ENCODE results near the gene KCNN1. TPM values are rescaled to one million over a fixed set of nuclear protein-coding genes. Genes with fewer than 3 reads are reported as not detected.

KCNN1 gene
- total and polyA plus RNA-seq, 9 of the 15 experiments (the other 6 are each of a cell fraction or from before 2014, with no cell fraction given), result 0.01 to 6.2 (median 0.72) TPM

DNA sequence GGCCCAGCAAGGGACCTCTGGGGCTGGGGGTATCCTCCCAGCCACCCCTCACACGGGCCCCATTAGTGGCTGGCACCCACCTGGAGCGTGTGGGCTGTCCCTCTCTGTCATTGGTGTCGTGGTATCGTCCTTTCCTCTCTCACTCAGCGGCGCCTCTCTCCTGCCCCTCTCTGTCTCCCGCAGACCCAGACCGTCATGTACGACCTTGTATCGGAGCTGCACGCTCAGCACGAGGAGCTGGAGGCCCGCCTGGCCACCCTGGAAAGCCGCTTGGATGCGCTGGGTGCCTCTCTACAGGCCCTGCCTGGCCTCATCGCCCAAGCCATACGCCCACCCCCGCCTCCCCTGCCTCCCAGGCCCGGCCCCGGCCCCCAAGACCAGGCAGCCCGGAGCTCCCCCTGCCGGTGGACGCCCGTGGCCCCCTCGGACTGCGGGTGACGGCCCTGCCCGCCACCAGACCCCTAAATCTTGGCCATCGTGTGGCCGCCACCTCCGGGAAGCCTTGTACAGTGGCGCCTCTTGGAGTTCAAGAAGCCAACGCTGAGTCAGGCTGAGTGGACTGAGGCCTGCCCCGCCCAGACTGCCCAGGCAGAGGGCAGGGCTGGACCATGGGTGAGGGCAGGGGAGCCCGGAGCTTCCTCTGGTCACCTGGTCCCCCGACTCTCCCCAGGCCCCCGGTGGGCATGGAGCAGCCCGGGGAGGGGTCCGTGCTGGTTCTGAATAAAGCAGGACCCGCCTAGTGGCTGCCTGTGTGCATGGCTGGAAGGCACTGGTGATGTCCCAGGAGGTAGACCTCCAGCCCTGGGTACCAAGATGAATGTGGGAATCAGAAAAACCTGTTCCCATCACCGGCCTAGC is 31.3 kb downstream of the KCNN1 start (continued):
- TF ChIP-seq SMC3 (conservative IDR thresholded peaks at IDR 0.05; ENCODE audit: insufficient read depth, low read depth, low read length), result 0 out of 2 replicates have a peak, but pooled peaks have one; percentile 18
- 0 out of 4 replicates have a peak, but pooled peaks of 1 of the 2 experiments have one; percentile 16 for TF ChIP-seq RAD21 (CRISPR knock-in tag; conservative IDR thresholded peaks at IDR 0.05 in 1 of 2, IDR thresholded peaks at IDR 0.05 in 1 of 2)
- peak; percentile 86; the same call in 1 of the 2 replicates for TF ChIP-seq ZBTB7A (IDR thresholded peaks at IDR 0.05; ENCODE audit: borderline replicate concordance, control insufficient read depth, low read depth, low read length)
- peak; percentile 26; the same call in 1 of the 2 replicates for TF ChIP-seq NFE2 (IDR thresholded peaks at IDR 0.05; ENCODE audit: low read depth)
- TF ChIP-seq, protein P1, sequence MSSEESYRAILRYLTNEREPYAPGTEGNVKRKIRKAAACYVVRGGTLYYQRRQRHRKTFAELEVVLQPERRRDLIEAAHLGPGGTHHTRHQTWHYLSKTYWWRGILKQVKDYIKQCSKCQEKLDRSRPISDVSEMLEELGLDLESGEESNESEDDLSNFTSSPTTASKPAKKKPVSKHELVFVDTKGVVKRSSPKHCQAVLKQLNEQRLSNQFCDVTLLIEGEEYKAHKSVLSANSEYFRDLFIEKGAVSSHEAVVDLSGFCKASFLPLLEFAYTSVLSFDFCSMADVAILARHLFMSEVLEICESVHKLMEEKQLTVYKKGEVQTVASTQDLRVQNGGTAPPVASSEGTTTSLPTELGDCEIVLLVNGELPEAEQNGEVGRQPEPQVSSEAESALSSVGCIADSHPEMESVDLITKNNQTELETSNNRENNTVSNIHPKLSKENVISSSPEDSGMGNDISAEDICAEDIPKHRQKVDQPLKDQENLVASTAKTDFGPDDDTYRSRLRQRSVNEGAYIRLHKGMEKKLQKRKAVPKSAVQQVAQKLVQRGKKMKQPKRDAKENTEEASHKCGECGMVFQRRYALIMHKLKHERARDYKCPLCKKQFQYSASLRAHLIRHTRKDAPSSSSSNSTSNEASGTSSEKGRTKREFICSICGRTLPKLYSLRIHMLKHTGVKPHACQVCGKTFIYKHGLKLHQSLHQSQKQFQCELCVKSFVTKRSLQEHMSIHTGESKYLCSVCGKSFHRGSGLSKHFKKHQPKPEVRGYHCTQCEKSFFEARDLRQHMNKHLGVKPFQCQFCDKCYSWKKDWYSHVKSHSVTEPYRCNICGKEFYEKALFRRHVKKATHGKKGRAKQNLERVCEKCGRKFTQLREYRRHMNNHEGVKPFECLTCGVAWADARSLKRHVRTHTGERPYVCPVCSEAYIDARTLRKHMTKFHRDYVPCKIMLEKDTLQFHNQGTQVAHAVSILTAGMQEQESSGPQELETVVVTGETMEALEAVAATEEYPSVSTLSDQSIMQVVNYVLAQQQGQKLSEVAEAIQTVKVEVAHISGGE (CRISPR knock-in tag; IDR thresholded peaks at IDR 0.05), result 0 out of 6 replicates have a peak, but pooled peaks of 1 of the 3 experiments have one; percentile 14
- TF ChIP-seq, protein P2, sequence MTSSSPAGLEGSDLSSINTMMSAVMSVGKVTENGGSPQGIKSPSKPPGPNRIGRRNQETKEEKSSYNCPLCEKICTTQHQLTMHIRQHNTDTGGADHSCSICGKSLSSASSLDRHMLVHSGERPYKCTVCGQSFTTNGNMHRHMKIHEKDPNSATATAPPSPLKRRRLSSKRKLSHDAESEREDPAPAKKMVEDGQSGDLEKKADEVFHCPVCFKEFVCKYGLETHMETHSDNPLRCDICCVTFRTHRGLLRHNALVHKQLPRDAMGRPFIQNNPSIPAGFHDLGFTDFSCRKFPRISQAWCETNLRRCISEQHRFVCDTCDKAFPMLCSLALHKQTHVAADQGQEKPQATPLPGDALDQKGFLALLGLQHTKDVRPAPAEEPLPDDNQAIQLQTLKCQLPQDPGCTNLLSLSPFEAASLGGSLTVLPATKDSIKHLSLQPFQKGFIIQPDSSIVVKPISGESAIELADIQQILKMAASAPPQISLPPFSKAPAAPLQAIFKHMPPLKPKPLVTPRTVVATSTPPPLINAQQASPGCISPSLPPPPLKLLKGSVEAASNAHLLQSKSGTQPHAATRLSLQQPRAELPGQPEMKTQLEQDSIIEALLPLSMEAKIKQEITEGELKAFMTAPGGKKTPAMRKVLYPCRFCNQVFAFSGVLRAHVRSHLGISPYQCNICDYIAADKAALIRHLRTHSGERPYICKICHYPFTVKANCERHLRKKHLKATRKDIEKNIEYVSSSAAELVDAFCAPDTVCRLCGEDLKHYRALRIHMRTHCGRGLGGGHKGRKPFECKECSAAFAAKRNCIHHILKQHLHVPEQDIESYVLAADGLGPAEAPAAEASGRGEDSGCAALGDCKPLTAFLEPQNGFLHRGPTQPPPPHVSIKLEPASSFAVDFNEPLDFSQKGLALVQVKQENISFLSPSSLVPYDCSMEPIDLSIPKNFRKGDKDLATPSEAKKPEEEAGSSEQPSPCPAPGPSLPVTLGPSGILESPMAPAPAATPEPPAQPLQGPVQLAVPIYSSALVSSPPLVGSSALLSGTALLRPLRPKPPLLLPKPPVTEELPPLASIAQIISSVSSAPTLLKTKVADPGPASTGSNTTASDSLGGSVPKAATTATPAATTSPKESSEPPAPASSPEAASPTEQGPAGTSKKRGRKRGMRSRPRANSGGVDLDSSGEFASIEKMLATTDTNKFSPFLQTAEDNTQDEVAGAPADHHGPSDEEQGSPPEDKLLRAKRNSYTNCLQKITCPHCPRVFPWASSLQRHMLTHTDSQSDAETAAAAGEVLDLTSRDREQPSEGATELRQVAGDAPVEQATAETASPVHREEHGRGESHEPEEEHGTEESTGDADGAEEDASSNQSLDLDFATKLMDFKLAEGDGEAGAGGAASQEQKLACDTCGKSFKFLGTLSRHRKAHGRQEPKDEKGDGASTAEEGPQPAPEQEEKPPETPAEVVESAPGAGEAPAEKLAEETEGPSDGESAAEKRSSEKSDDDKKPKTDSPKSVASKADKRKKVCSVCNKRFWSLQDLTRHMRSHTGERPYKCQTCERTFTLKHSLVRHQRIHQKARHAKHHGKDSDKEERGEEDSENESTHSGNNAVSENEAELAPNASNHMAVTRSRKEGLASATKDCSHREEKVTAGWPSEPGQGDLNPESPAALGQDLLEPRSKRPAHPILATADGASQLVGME (CRISPR knock-in tag; IDR thresholded peaks at IDR 0.05), result 0 out of 2 replicates have a peak, but pooled peaks have one; percentile 53
- peak; percentile 73 for TF ChIP-seq EGR1 (conservative IDR thresholded peaks at IDR 0.05)
- TF ChIP-seq, protein P3, sequence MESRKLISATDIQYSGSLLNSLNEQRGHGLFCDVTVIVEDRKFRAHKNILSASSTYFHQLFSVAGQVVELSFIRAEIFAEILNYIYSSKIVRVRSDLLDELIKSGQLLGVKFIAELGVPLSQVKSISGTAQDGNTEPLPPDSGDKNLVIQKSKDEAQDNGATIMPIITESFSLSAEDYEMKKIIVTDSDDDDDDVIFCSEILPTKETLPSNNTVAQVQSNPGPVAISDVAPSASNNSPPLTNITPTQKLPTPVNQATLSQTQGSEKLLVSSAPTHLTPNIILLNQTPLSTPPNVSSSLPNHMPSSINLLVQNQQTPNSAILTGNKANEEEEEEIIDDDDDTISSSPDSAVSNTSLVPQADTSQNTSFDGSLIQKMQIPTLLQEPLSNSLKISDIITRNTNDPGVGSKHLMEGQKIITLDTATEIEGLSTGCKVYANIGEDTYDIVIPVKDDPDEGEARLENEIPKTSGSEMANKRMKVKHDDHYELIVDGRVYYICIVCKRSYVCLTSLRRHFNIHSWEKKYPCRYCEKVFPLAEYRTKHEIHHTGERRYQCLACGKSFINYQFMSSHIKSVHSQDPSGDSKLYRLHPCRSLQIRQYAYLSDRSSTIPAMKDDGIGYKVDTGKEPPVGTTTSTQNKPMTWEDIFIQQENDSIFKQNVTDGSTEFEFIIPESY (CRISPR knock-in tag; IDR thresholded peaks at IDR 0.05), result peak; percentile 92
- TF ChIP-seq, protein P4, sequence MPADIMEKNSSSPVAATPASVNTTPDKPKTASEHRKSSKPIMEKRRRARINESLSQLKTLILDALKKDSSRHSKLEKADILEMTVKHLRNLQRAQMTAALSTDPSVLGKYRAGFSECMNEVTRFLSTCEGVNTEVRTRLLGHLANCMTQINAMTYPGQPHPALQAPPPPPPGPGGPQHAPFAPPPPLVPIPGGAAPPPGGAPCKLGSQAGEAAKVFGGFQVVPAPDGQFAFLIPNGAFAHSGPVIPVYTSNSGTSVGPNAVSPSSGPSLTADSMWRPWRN (IDR thresholded peaks at IDR 0.05; ENCODE audit: low read depth), result no peak
- no peak for TF ChIP-seq SMARCB1 (IDR thresholded peaks at IDR 0.05; ENCODE audit: insufficient read length, low read depth)
- peak in 1 of 2 experiments; percentile 86; a peak in 2 of 4 replicates for TF ChIP-seq FOXK2 (conservative IDR thresholded peaks at IDR 0.05 in 1 of 2, IDR thresholded peaks at IDR 0.05 in 1 of 2; ENCODE audit: low read depth in 2 of 2)
- peak; percentile 44; the same call in 1 of the 2 replicates for TF ChIP-seq LCOR (CRISPR knock-in tag; IDR thresholded peaks at IDR 0.05)

All from K562 (cell line).